ENCODE data around the gene PTGIS.

Gene PTGIS

GRCh38 chr20:49507741-49508434 lies 60.0 kb downstream of the PTGIS start:
- in situ Hi-C loops (cut with MboI; ENCODE audit: low sequenced_read_pairs): no loop called here

- in situ Hi-C loops (cut with MboI; ENCODE audit: low sequenced_read_pairs): no loop called here
These were observed 62.4 kb downstream of the PTGIS start for GRCh38 chr20:49505518-49505917.

- in situ Hi-C loops (cut with MboI; ENCODE audit: low sequenced_read_pairs): no loop called here
These were observed 64.8 kb downstream of the PTGIS start for GRCh38 chr20:49503176-49503575.

- in situ Hi-C loops (cut with MboI; ENCODE audit: low sequenced_read_pairs): no loop called here
These were observed 66.0 kb downstream of the PTGIS start for GRCh38 chr20:49501917-49502316.

GRCh38 chr20:49497398-49497669 lies 70.6 kb downstream of the PTGIS start:
- in situ Hi-C loops (cut with MboI; ENCODE audit: low sequenced_read_pairs): no loop called here

- in situ Hi-C loops (cut with MboI; ENCODE audit: low sequenced_read_pairs): no loop called here
These were observed 71.2 kb downstream of the PTGIS start for GRCh38 chr20:49496553-49497397.

- in situ Hi-C loops (cut with MboI; ENCODE audit: low sequenced_read_pairs): no loop called here
These were observed 71.9 kb downstream of the PTGIS start for GRCh38 chr20:49496043-49496442.

GRCh38 chr20:49490689-49491088 lies 77.2 kb downstream of the PTGIS start:
- in situ Hi-C loops (cut with MboI; ENCODE audit: low sequenced_read_pairs): no loop called here

- in situ Hi-C loops (cut with MboI; ENCODE audit: low sequenced_read_pairs): no loop called here
These were observed 78.2 kb downstream of the PTGIS start for GRCh38 chr20:49489688-49490087.

- in situ Hi-C loops (cut with MboI; ENCODE audit: low sequenced_read_pairs): no loop called here
These were observed 81.9 kb downstream of the PTGIS start for GRCh38 chr20:49486064-49486463.

GRCh38 chr20:49485563-49485962 lies 82.4 kb downstream of the PTGIS start:
- in situ Hi-C loops (cut with MboI; ENCODE audit: low sequenced_read_pairs): no loop called here

- in situ Hi-C loops (cut with MboI; ENCODE audit: low sequenced_read_pairs): no loop called here
These were observed 83.5 kb downstream of the PTGIS start for GRCh38 chr20:49484180-49485140.

GRCh38 chr20:49483696-49484123 lies 84.2 kb downstream of the PTGIS start:
- in situ Hi-C loops (cut with MboI; ENCODE audit: low sequenced_read_pairs): no loop called here

- in situ Hi-C loops (cut with MboI; ENCODE audit: low sequenced_read_pairs): no loop called here
These were observed 84.8 kb downstream of the PTGIS start for GRCh38 chr20:49483018-49483695.

GRCh38 chr20:49482621-49483017 lies 85.3 kb downstream of the PTGIS start, which contains the start of gene KCNB1:
Gene KCNB1, minus strand, starts transcription at chr20:49482668. Its CDS starts 188 bp downstream, at chr20:49482480.
- in situ Hi-C loops (cut with MboI; ENCODE audit: low sequenced_read_pairs): no loop called here

GRCh38 chr20:49482173-49482572 lies 85.8 kb downstream of the PTGIS start:
- in situ Hi-C loops (cut with MboI; ENCODE audit: low sequenced_read_pairs): no loop called here

- in situ Hi-C loops (cut with MboI; ENCODE audit: low sequenced_read_pairs): no loop called here
These were observed 86.8 kb downstream of the PTGIS start for GRCh38 chr20:49481116-49481515.

- in situ Hi-C loops (cut with MboI; ENCODE audit: low sequenced_read_pairs): no loop called here
These were observed 87.7 kb downstream of the PTGIS start for GRCh38 chr20:49480236-49480635.

- in situ Hi-C loops (cut with MboI; ENCODE audit: low sequenced_read_pairs): no loop called here
These were observed 88.2 kb downstream of the PTGIS start for GRCh38 chr20:49479785-49480184.

Data from HL-60/S4 treated with phorbol 12-myristate 13-acetate at 8.2 ng/mL for 4 days and 3 days (cell line).